ENCODE measurements around the gene CGGBP1.

Gene CGGBP1

GRCh38 chr3:88031642-88032077, 27.1 kb downstream of the CGGBP1 start:
- Histone ChIP-seq H3K27me3 (ENCODE audit: control insufficient read depth, low read length) (no peaks in the 10 kb centered on the region), H3K79me2 (ENCODE audit: control insufficient read depth, low read length) (no peaks in the 10 kb centered on the region), H3K9me2 (replicated peaks; ENCODE audit: control insufficient read depth, low read length) (no peaks in the 10 kb centered on the region), H3F3A (ENCODE audit: control insufficient read depth, insufficient read depth) (no peaks in the 10 kb centered on the region), H3K4me2 (ENCODE audit: low read length) (peak overlapping the region; percentile 62), H3K27ac (ENCODE audit: low read depth, low read length) (no peak overlapping the region), H4K20me1 (ENCODE audit: control insufficient read depth, insufficient read depth, low read depth, low read length) (no peaks in the 10 kb centered on the region), H3K9me3 (ENCODE audit: control insufficient read depth, insufficient read depth, low read length) (no peaks in the 10 kb centered on the region; the same call in 1 of the 2 replicates), H3K4me1 (ENCODE audit: control insufficient read depth, low read length) (peaks cover 11% of the 10 kb centered on the region), H3K4me3 (ENCODE audit: low read length) (peak overlapping the region; percentile 66), H3K36me3 (ENCODE audit: control insufficient read depth, low read length) (no peaks in the 10 kb centered on the region)
- TF ChIP-seq EZH2phosphoT487 (IDR thresholded peaks at IDR 0.05; ENCODE audit: borderline replicate concordance, low read length) = no peak
- TF ChIP-seq CTCF (IDR thresholded peaks at IDR 0.05; ENCODE audit: low read depth, low read length, poor library complexity, severe bottlenecking) = no peak

DNA sequence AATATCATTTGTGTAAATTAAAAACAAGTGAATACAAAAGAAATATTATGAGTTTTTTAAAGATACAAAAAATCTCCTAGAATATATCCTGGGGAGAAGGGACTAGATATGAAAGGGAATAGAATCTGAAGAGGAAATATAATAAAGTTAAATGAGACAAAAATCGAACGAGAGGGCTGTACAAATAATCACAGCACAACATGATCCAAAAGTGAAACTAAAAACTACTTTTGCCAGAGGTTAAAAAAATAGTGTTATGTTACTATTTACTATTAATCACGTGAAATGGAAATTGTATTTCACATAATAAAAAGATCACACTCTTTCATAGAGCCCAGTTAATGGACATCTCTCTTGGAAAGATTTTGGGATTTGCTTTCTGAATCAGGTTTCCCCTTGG, 28.6 kb downstream of the CGGBP1 start:
- H3F3A ChIP-seq (ENCODE audit: control insufficient read depth, insufficient read depth) = no peaks in the 10 kb centered on the region
- TF ChIP-seq CTCF (IDR thresholded peaks at IDR 0.05; ENCODE audit: low read depth, low read length, poor library complexity, severe bottlenecking) (no peak), EZH2phosphoT487 (IDR thresholded peaks at IDR 0.05; ENCODE audit: borderline replicate concordance, low read length) (no peak)
- no peaks in the 10 kb centered on the region for H3K9me2 ChIP-seq (replicated peaks; ENCODE audit: control insufficient read depth, low read length)
- no peaks in the 10 kb centered on the region for H4K20me1 ChIP-seq (ENCODE audit: control insufficient read depth, insufficient read depth, low read depth, low read length)
- H3K36me3 ChIP-seq (ENCODE audit: control insufficient read depth, low read length) = no peaks in the 10 kb centered on the region
- H3K4me2 ChIP-seq (ENCODE audit: low read length) = no peak overlapping the region
- H3K4me1 ChIP-seq (ENCODE audit: control insufficient read depth, low read length) = peaks cover 11% of the 10 kb centered on the region
- no peaks in the 10 kb centered on the region for H3K27me3 ChIP-seq (ENCODE audit: control insufficient read depth, low read length)
- H3K9me3 ChIP-seq (ENCODE audit: control insufficient read depth, insufficient read depth, low read length) = no peaks in the 10 kb centered on the region; the same call in 1 of the 2 replicates
- no peaks in the 10 kb centered on the region for H3K79me2 ChIP-seq (ENCODE audit: control insufficient read depth, low read length)
- no peak overlapping the region for H3K27ac ChIP-seq (ENCODE audit: low read depth, low read length)
- no peak overlapping the region for H3K4me3 ChIP-seq (ENCODE audit: low read length)

DNA sequence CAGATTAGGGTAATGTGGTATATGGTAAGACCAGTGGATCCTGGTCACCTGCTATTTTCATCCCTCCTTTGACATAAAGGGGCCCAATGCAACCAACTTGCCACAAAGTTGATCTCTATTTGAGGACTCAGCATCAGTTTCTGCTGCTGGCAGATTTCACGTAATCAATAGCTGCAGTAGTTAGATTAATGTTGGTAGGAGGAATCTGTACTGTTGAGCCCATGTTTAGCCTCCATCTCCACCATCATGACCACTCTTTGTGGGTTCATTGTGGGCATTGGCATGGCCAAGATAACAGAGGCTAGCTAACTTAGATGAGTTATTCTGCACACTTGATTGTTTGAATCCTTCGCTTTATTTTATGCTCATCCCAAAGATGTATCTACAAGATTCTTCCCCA, 29.9 kb downstream of the CGGBP1 start:
- no peaks in the 10 kb centered on the region for H4K20me1 ChIP-seq (ENCODE audit: control insufficient read depth, insufficient read depth, low read depth, low read length)
- H3F3A ChIP-seq (ENCODE audit: control insufficient read depth, insufficient read depth) = no peaks in the 10 kb centered on the region
- H3K27ac ChIP-seq (ENCODE audit: low read depth, low read length) = no peak overlapping the region
- no peaks in the 10 kb centered on the region; the same call in 1 of the 2 replicates for H3K9me3 ChIP-seq (ENCODE audit: control insufficient read depth, insufficient read depth, low read length)
- no peaks in the 10 kb centered on the region for H3K79me2 ChIP-seq (ENCODE audit: control insufficient read depth, low read length)
- H3K27me3 ChIP-seq (ENCODE audit: control insufficient read depth, low read length) = no peaks in the 10 kb centered on the region
- no peak for TF ChIP-seq CTCF (IDR thresholded peaks at IDR 0.05; ENCODE audit: low read depth, low read length, poor library complexity, severe bottlenecking)
- no peak for TF ChIP-seq EZH2phosphoT487 (IDR thresholded peaks at IDR 0.05; ENCODE audit: borderline replicate concordance, low read length)
- H3K4me2 ChIP-seq (ENCODE audit: low read length) = no peak overlapping the region
- H3K4me3 ChIP-seq (ENCODE audit: low read length) = no peak overlapping the region
- no peaks in the 10 kb centered on the region for H3K36me3 ChIP-seq (ENCODE audit: control insufficient read depth, low read length)
- H3K4me1 ChIP-seq (ENCODE audit: control insufficient read depth, low read length) = peaks cover 11% of the 10 kb centered on the region
- H3K9me2 ChIP-seq (replicated peaks; ENCODE audit: control insufficient read depth, low read length) = no peaks in the 10 kb centered on the region
